ENCODE results near the gene COL5A3.
A peak's percentile ranks its signal among the peaks of the same experiment; 100 is the strongest.

Gene COL5A3

DNA sequence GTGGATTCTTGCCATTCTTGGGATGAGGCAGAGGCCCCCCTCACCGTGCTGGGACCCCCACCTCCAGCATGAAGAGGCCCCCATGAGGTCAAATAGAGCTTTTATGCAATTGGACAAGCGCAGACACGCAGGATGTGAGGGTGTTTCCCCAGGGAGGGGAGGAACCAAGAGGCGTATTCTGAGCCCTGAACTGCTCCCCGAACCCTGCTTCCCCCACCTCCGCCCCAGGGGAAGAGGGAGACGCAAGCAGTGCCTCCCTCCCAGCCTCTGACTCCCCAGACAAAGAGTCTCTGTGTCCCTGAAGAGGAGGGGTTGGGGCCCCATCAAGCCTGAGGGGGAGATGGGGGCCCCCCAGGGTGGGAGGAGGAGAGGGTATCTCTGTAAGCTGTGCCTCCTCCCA lies 1.7 kb upstream of the COL5A3 start:
- DNase-seq (ENCODE audit: low read depth in 1 of 2, low spot score in 1 of 2) = no peak

DNA sequence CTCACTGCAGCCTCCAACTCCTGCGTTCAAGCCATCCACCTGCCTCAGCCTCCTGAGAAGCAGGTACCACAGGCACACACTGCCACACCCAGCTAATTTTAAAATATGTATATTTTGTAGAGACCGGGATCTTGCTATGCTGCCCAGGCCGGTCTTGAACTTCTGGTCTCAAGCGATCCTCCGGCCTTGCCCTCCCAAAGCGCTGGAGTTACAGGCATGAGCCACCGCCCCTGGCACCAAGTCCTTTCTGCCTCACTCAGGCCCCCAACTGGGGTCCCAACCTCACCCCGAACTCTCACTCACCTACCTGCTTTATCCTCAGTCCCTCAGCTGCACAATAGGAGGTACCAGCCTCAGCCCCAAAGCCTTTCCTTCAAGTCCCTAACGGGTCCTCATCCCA lies 635 bp upstream of the COL5A3 start:
- no peak for DNase-seq (ENCODE audit: low read depth in 1 of 2, low spot score in 1 of 2)

DNA sequence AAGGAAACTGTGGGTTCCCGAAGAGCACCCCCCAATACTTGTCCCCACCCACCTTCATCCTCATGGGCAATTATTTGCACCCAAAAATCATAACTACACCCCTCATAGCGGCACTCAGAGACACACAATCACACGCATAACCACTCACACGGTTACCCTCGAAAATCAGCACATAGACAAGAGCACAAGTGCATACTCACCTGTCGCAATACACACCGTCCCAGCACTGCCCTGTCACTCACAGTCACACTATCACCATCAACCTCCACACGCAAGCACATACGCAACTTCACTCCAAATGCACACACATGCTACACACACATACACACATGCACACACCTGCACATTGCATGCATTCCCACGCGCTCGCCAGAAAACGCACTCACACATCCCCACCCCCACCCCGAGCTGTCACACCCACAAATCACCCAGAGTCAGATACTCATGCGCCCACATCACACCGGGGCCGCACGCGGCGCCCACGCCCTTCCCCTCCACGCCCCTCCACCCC lies 535 bp downstream of the COL5A3 start:
- DNase-seq (ENCODE audit: low read depth in 1 of 2, low spot score in 1 of 2) = no peak

DNA sequence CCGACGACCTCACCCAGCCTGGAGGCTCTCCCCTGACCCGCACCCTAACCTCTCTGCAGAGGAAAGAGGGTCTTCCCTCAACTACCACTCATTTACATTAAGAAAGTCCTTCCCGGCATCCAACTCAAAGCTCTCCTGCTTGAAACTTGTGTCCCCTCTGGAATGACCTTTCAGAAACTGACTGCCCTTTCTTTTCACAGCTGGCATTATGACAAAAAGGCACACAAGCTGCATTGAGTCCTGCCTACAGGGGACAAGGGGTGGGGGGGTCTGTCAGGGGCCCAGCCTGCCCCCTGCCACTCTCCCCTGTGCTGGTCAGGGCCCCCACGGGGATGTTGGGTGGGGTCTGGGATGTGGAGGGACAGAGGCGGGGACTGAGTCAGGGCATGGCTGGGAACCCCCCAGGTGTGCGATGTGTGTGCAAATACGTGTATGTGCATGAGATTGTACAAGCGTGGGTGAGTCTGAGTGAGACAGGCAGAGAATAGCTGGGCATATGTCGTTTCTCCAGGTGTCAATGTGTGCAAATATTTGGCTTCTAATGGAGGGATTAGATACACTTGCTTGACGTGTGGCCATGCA lies 2.0 kb downstream of the COL5A3 start:
- DNase-seq (ENCODE audit: low read depth in 1 of 2, low spot score in 1 of 2) = no peak

DNA sequence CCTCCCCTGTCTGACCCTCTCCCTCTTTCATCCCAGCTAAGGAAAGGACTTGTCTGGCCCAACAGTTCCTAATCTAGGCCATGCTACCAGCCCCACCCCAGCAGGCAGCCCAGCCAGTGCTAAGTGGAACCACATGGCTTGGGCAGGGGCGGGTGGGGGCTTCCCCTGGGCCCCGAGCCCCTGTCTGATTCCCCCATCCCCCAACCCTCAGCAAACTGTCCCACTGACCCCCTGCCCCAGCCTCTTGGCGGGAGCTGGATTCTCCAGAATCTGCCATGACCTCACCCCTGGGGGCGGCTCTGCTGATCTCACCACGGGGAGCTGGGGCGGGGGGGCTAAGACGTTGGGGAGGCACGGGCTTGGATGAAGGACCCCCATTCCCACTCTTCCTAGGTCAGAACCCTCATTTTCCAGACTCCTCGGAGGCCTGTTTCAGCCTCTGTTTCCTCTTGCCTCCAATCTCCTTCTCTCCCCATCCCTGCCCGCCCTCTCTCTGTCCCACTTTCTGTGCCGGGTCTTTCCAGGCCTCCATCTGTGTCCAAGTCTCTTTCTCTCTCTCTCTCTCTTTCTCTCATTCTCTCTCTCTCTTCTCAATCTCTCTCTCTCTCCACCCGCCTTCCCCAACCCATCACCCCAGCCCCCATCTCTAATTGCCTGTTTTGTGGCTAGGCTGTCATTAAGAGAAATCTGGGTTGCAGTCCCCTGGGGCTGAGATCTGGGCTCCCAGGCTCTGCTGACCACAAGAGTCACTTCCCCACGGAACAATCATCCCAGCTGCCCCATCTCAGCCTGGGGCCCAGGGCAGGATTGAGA lies 2.7 kb downstream of the COL5A3 start:
- DNase-seq (ENCODE audit: low read depth in 1 of 2, low spot score in 1 of 2) = no peak

DNA sequence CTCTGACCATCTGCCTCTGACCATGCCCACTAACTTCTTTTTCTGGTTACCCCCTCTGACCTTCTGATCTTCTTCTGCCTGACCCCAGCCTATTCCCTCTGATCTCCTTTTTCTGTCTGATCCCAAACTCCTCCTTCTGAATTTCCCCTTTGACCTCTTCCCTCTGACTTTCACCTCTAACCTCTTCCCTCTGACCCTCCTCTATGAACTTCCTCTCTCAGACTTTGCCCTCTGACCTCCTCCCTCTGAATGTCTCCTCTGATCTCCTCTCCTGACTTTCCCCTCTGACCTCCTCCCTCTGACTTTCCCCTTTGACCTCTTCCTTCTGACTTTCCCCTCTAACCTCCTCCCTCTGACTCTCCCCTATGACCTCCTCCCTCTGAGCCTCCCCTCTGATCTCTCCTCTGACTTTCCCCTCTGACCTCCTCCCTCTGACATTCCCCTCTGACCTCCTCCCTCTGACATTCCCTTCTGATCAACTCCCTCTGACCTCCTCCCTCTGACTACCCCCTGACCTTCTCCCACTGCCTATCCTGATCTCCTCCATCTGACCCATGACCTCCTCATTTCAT lies 3.5 kb downstream of the COL5A3 start:
- no peak for DNase-seq (ENCODE audit: low read depth in 1 of 2, low spot score in 1 of 2)

DNA sequence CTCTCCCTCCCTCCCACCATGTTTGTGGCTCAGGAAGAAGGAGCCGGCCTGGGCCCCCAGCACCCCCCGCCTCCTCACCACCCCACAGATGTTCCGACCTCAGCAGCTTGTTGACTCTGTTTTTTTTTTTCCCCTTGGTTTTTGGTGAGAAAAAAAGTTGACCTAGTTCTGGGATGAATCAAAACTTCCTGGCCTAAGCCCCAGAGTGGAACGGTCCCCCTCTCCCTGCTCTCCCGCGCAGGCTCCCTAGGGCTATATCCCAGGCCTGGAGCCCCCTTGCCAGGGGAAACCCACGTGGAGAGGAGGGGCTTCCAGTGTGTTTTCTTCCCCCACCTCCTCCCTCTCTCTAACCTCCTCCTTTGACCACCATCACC lies 4.0 kb downstream of the COL5A3 start:
- no peak for DNase-seq (ENCODE audit: low read depth in 1 of 2, low spot score in 1 of 2)

DNA sequence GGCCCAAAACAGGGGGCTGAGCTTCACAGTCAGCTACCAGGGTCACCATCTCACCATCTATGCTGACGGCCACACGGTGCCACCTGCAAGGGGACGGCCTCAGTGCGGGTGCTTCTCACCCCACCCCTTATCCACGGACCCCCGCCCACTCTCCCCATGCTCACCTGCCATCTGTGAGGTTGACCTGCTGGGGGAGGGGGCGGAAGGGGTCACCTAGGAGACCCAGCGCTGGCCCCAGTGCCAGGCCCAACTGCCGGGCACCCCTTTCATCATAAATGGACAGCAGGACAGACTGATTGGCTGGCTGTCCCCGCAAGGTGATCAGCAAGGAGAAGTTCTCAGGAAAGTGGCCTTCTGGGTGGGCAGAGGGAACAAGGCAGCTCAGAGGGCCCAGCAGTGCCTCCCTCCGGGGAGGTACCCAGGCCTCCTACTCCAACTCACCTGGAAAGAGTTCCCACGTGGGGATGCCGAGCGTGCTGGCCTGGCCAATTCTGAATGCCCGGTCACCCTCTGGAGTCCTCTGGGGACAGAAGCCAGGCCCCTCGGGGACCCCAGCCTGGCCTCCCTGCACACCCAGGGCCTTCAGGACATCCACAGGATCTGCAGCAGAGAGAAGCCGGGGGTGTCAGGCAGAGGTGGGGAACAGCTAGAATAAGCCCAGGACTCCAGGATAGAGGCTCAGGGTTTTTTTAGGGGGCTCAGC lies 4.5 kb downstream of the COL5A3 start:
- DNase-seq (ENCODE audit: low read depth in 1 of 2, low spot score in 1 of 2) = no peak

DNA sequence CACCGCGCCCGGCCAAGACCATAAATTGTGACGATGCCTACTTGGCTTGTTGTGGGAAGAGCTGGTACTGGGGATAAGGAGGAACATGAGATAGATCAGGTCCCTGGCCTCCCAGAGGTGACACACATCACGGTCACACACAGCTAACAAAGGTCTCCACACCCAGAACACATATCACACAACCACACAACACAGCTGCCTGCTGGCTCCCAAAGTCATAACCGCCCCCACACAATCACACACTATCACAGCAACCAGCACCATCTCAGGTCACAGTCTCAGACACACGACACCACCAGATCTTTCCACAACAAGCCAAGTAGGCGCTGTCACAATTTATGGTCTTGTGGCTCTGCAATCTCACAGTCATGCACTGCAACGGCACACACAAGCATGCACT lies 5.7 kb downstream of the COL5A3 start:
- no peak for DNase-seq (ENCODE audit: low read depth in 1 of 2, low spot score in 1 of 2)

DNA sequence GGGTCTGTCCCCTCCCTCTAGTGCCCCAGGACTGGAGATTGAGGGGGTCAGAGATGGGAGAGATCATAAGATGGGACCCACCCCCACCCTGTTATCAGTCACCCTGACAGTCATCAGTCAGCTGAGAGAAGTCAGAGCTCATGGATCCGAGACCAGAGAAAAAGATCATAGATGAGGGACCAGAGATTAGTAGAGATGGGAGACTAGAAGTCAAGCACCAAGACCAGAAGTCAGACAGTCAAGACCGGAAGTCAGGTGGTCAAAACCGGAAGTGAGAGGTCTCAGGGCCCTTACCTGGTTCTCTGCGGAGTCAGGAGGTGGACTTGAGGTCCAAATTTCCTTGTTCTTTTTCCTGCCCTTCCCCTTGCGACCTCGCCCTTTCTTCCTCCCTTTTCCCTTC lies 7.0 kb downstream of the COL5A3 start:
- no peak for DNase-seq (ENCODE audit: low read depth in 1 of 2, low spot score in 1 of 2)

DNA sequence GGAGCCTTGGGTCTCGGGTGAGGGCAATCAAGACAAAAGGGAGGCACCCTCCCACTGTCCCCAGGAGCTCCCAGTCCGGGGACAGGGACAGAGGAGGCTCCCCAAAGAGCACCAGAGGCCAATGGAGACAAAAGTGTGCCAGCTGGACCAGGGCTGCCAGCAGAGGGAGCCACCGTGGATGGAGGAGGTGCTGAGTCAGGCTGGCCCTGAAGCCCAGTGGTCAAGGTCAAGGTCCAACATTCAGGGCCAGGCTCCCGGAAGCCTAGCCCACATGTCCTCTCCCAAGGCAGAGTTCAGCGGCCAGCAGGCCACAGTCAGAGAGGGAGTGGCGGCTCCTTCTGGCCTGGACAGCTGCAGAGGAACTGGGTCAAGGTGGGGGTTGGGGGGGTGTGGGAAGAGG lies 8.4 kb downstream of the COL5A3 start:
- DNase-seq (ENCODE audit: low read depth in 1 of 2, low spot score in 1 of 2) = no peak

DNA sequence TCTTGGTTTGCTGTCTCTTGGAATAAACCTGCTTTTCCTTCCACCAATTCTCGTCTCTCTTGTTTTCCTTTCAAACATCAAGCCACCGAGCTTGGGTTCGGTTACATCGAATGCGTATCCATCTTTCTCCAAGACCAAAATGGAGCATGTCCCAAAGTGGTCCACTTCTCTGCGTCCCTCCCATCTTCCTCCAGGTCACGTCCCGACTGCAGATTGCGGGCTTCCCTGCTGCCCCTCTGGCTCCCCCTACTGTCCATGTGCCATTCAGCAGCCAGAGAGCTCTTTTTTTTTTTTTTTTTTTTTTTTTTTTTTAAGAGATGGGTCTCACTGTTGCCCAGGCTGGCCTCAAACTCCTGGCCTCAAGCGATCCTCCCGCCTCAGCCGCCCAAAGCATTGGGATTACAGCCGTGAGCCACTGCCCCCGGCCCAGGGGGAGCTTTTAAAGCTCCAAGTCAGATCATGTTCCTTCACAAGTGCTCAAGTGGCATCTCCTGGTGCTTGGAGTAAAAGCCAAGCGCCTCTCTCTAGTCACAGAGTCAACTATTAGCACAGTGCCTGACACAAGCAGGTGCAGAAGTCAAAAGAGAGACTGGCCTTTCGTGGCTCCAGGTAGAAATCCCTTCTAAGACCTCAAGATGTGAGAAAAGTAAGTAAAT lies 10.0 kb downstream of the COL5A3 start:
- DNase-seq (ENCODE audit: low read depth in 1 of 2, low spot score in 1 of 2) = peak; percentile 24 to 49

DNA sequence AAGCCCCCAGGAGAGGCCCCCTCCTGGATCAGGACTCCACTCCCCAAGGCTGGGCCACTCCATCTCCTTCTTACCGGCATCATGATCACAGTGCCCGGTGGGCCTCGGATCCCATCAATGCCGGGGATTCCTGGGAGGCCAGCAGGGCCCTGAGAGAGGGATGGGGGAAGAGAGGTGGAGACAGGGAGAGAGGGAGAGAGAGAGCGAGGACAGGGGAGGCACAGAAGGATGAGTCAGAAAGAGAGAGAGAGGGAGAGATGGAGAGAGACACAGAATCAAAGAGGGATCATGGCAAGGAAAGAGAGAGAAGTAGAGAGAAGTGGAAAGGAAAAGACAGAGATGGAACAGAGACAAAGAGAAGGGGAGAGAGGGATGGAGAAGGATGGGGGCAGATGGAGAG lies 13.8 kb downstream of the COL5A3 start:
- no peak for DNase-seq (ENCODE audit: low read depth in 1 of 2, low spot score in 1 of 2)

DNA sequence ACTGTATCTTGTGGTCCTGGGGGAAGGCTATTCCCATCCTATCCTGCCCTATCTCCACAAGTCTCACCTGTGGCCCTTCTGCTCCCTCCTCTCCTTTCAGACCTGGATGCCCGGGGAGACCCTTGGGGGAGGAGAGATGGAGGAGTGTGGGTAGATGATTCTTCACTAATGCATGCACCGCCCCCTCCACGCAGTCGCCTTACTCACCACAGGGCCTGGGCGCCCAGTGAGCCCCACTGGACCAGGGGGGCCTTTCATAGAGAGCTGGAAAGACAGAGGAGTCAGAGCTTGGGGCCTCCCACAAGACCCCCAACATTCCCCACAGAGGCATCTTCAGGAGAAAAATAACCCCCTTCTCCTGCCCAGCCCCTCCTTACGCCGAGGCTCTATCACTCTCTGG lies 14.3 kb downstream of the COL5A3 start:
- DNase-seq (ENCODE audit: low read depth in 1 of 2, low spot score in 1 of 2) = no peak

DNA sequence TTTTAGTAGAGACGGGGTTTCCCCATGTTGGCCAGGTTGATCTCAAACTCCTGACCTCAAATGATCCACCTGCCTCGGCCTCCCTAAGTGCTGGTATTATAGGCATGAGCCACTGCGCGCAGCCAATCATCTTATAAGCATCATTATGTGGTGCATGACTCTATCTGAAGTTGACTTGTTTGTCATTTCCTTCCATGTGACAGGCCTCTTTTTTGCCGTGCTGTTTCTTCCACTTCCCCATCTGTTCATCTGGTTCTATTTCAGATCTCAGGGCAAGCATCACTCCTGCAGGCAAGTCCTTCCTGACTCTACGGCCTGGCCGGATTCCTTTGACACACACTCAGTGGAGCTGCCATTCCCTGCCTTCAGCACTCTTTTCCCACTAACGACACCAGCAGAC lies 15.2 kb downstream of the COL5A3 start:
- DNase-seq (ENCODE audit: low read depth in 1 of 2, low spot score in 1 of 2) = no peak

DNA sequence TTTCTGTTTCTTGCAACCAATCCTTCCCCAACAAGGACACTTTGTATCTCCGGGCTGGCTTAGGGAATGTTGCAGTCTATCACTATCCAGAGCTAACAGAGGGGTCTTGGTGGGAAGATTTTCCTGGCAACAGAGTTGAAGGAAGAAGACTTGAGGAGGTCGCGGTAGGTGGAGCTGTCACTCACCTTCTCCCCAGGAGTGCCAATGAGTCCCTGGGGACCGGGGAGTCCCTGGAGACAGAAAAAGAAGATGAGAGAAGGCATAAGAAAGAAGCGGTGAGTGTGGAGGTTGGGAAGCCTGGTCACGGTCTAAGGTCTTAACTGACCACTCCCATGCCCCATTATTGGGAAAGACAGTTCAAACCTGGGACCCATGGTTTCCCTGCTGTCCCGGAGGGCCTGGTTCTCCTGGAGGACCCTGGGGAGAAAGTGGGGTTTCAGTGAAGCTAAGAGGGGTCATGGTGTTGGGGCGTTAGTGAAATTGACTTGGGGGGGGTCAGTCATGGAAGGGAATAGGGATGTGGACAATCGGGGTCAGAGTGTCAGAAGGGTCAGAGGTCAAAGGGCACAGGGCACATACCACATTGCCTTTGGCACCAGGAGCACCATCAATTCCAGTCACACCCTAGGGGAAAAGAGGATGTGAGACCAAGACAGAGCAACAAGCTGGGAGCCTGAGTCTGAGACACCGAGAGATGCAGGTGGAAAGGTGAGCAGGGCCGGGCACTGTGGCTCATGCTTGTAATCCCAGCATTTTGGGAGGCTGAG lies 18.7 kb downstream of the COL5A3 start:
- no peak for DNase-seq (ENCODE audit: low read depth in 1 of 2, low spot score in 1 of 2)

DNA sequence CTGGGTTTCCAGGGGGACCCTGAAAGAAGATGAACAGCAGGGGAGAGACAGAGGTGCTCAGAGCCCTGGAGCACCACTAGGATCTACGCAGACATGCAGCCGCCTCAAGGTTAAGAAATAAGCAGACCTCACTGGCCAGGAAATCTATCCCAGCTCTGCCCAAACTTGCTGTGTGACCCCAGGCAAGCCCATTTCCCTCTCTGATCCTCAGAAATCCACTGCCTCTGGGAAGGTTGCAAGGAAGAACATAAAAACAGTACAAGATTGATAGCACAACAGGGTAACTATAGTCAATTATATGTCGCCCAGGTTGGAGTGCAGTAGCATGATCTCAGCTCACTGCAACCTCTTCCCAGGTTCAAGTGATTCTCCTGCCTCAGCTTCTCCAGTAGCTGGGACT lies 20.8 kb downstream of the COL5A3 start:
- no peak for DNase-seq (ENCODE audit: low read depth in 1 of 2, low spot score in 1 of 2)

DNA sequence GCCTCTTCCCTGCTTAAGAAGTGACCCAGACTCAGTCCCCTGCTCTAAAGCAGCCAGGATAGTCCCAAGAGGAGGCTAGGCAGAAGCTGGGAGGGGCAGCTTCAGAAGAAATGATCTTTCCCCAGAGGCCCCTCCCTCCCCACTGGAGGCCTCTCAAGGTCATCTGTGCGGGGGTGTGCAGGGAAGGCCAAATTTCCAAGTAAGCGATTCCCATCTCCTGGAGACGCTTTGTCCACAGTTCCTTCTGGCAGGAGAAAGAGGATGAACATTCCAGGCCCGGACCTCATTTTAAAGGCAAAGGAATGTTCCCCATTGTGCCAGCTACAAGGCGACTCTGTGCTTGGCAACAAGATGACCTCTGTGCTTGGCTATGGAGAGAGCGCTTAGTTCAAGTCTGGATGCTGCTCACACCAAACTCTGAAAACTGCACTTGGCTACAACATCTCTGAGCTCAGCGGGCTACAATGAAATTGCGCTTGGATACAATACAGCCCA lies 23.5 kb downstream of the COL5A3 start:
- DNase-seq (ENCODE audit: low read depth in 1 of 2, low spot score in 1 of 2) = no peak

DNA sequence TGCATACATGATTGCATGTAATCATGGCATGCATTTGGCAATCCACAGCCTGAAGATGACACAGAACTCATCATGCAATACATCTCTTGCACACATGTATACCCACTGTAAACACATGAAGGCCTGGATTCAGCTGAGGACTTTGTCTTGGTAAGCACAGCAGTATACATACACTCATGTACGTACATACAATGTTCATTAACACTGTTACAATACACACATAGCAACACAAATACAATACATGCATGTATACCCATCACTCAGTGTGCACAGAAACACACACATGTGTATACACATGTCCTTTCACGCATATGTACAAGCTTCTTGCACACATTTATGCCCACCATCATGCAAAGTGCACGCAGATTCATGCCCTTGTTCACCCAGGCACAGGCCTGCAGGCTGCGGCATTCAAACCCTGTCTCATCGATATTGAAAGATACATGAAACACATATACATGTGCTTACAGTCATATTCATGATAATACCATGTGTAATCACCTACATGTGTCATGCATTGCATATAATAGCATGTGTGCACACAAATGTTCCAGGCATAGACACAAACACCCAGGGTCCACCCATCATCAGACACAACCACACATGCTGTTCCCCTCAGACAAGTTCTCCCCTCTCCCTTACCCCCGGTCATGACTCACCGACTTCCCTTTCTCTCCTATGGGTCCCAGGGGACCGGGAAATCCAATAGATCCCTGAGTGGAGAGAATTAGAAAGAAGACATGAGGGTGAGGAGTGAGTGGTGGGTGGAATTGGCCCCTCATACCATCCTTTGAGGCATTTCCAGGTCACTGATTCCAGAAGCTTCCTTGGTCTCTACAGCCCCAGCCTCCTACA lies 28.7 kb downstream of the COL5A3 start:
- no peak for DNase-seq (ENCODE audit: low read depth in 1 of 2, low spot score in 1 of 2)

DNA sequence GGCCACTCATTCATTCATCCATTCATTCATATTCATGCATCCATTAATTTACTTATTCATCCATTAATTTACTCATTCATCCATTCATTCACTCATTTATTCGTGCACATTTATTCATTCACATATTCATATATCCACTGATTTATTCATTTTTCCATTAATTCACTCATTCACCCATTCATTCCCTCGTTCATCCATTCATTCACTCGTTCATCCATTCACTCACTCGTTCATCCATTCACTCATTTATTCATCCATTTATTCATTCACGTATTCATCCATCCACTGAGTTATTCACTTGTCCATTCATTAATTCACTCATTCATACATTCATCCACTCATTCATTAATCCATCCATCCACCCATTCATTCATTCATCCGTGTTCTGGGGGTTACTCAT lies 38.2 kb downstream of the COL5A3 start:
- DNase-seq (ENCODE audit: low read depth in 1 of 2, low spot score in 1 of 2) = no peak
